GM12878 (cell line): ENCODE data around the gene NRDE2. TPM values are rescaled to one million over a fixed set of nuclear protein-coding genes. Genes with fewer than 3 reads are reported as not detected.

Source experiments
- ATAC-seq: fragments of 200-7000 bp; cut with Tn5 transposase; 3 replicates; pipeline ENCODE4 v1.9.1; 2020; ENCODE audit warnings: mild to moderate bottlenecking, moderate library complexity
- BruUV-seq: library from RNA; stranded (reverse); fragments of 400-500 nt; replicated peaks from 2 replicates; lab custom pipeline; 2021; lab: Mats Ljungman, UMichigan
- CTCF ChIA-PET: fragments of 300-600 bp; sonication (Branson Sonifier 250); formaldehyde crosslinking; extraction: SDS; loops from one replicate; lab custom pipeline; 2021; ENCODE audit warnings: inconsistent platforms; lab: Yijun Ruan, JAX
- POLR2A ChIA-PET: fragments of 350-600 bp; formaldehyde crosslinking; extraction: SDS; loops from one replicate; lab custom pipeline; 2021; ENCODE audit warnings: inconsistent platforms; lab: Charles Lee
- RAD21 ChIA-PET: fragments of 300-600 bp; sonication (Branson Sonifier 250); formaldehyde crosslinking; loops from one replicate; lab custom pipeline; 2023; ENCODE audit warnings: antibody characterized with exemption; ENCODE audit not compliant: unreplicated experiment; lab: Charles Lee
- SMC1A ChIA-PET: fragments of 300-600 bp; sonication (Branson Sonifier 250); formaldehyde crosslinking; loops from one replicate; lab custom pipeline; 2023; ENCODE audit not compliant: unreplicated experiment, uncharacterized antibody; lab: Charles Lee
- DNase-seq: peaks from one replicate; pipeline ENCODE4 v3.0.0-alpha.2; 2011; ENCODE audit warnings: low read depth, low spot score
- FAIRE-seq: peaks from 3 replicates; lab custom pipeline; 2011; peaks lifted over from hg19 to GRCh38; lab: Jason Lieb, UNC
- H2AFZ ChIP-seq: 2 replicates; pipeline ENCODE4 v1.6.0; 2011; ENCODE audit warnings: low read depth, low read length, control low read depth; ENCODE audit not compliant: control insufficient read depth
- H3K27ac ChIP-seq: 2 replicates; pipeline ENCODE4 v1.5.1; 2011; ENCODE audit warnings: control low read depth; ENCODE audit not compliant: control insufficient read depth, insufficient read depth
- H3K27me3 ChIP-seq, 2 experiments: replicated peaks in 1 of 2; 2 replicates each; pipeline versions ENCODE4 v1.6.0 to v1.6.1; 2011; ENCODE audit warnings: low read length in 1 of 2; ENCODE audit not compliant: control insufficient read depth in 2 of 2, insufficient read depth in 2 of 2
- H3K36me3 ChIP-seq, 2 experiments: 2 replicates each; pipeline ENCODE4 v1.5.1; 2011; ENCODE audit warnings: low read length in 1 of 2; ENCODE audit not compliant: control insufficient read depth in 2 of 2, insufficient read depth in 2 of 2
- H3K4me1 ChIP-seq: 2 replicates; pipeline ENCODE4 v1.6.1; 2011; ENCODE audit warnings: mild to moderate bottlenecking, low read length, moderate library complexity, mixed read lengths; ENCODE audit not compliant: control insufficient read depth, insufficient read depth
- H3K4me2 ChIP-seq: 2 replicates; pipeline ENCODE4 v1.6.0; 2011; ENCODE audit warnings: control low read depth; ENCODE audit not compliant: control insufficient read depth, insufficient read depth
- H3K4me3 ChIP-seq: fragments of 200-600 bp; sonication (generic); 2 replicates; pipeline ENCODE4 v1.5.1; 2016
- H3K79me2 ChIP-seq: 2 replicates; pipeline ENCODE4 v1.6.0; 2011; ENCODE audit warnings: low read length; ENCODE audit not compliant: control insufficient read depth, insufficient read depth
- H3K9ac ChIP-seq: 2 replicates; pipeline ENCODE4 v1.8.0; 2011; ENCODE audit warnings: low read length, control low read depth, mixed read lengths; ENCODE audit not compliant: control insufficient read depth, insufficient read depth
- H3K9me3 ChIP-seq: replicated peaks from 3 replicates; pipeline ENCODE4 v1.5.1; 2011; ENCODE audit warnings: mild to moderate bottlenecking, low read length; ENCODE audit not compliant: control insufficient read depth, insufficient read depth
- H4K20me1 ChIP-seq: 2 replicates; pipeline ENCODE4 v1.6.0; 2011; ENCODE audit not compliant: control insufficient read depth, insufficient read depth
- RAD21 ChIP-seq: IDR thresholded peaks from 2 replicates; pipeline ENCODE4 v1.6.1; 2011; ENCODE audit warnings: mild to moderate bottlenecking, low read depth, low read length, moderate library complexity; ENCODE audit not compliant: insufficient read depth
- SMARCA5 ChIP-seq: fragments of 450-650 bp; IDR thresholded peaks from 2 replicates; pipeline ENCODE4 v1.6.1; 2017; ENCODE audit warnings: mild to moderate bottlenecking
- SREBF1 ChIP-seq: IDR thresholded peaks from 2 replicates; pipeline ENCODE4 v1.6.1; 2012; ENCODE audit warnings: mild to moderate bottlenecking, low read length
- WGBS: methylation state at CpG from one replicate; pipeline ENCODE4 v1.1.6; 2016; ENCODE audit warnings: low lambda C conversion rate; ENCODE audit not compliant: insufficient replicate concordance, insufficient coverage; ENCODE audit errors: missing lambda C conversion rate; 5-methylcytosine and 5-hydroxymethylcytosine counted together
- in situ Hi-C: fragments of 300-500 bp; cut with MboI; formaldehyde crosslinking; loops from 9 replicates; pipeline ENCODE4 v1.14.3; 2018; ENCODE audit warnings: mixed read lengths
- intact Hi-C: fragments of 100-400 bp; cut with micrococcal nuclease; formaldehyde crosslinking; loops from one replicate; pipeline ENCODE4 v1.14.2; 2022; ENCODE audit not compliant: unreplicated experiment
- polyA plus RNA-seq, 11 experiments: library from polyadenylated mRNA; depleted of rRNA in 4 of 11; unstranded in 6 of 11; stranded (reverse) in 5 of 11; fragments of >200 nt; fragmentation: Nextera tagmentation in 4 of 11; fragmentation: Illumina TruSeq in 1 of 11; extraction: Ambion mirVana in 4 of 11; extraction: Trizol in 1 of 11; gene quantifications; 1 replicate in 1 of 11; 2 replicates in 10 of 11; pipeline versions ENCODE4 v1.2.1 to v1.2.3, GENCODE V29; 2011 to 2016; ENCODE audit warnings: inconsistent platforms in 2 of 11, missing spikeins in 2 of 11, low read depth in 1 of 11
- total RNA-seq, 4 experiments: library from RNA; depleted of rRNA in 3 of 4; stranded (reverse); fragments of >200 nt in 3 of 4; fragmentation: Illumina TruSeq in 1 of 4; extraction: Trizol in 1 of 4; gene quantifications; 2 replicates each; pipeline versions ENCODE4 v1.2.1 to v1.2.3, GENCODE V29; 2013 to 2021
- TF ChIP-seq, protein P1 (sequence below), 3 experiments: IDR thresholded peaks in 2 of 3; conservative IDR thresholded peaks in 1 of 3; 2 replicates each; pipeline ENCODE4 v1.5.1; 2011; ENCODE audit warnings: low read depth in 3 of 3, low read length in 3 of 3, mild to moderate bottlenecking in 3 of 3, control low read depth in 2 of 3, moderate library complexity in 2 of 3, inconsistent platforms in 1 of 3, mixed read lengths in 1 of 3; ENCODE audit not compliant: control insufficient read depth in 2 of 3, insufficient read depth in 1 of 3; ENCODE audit errors: extremely low read depth in 1 of 3
- TF ChIP-seq, protein P2 (sequence below): fragments of 450-650 bp; IDR thresholded peaks from 2 replicates; pipeline ENCODE4 v1.6.1; 2017; ENCODE audit warnings: borderline replicate concordance

NRDE2 gene
- total and polyA plus RNA-seq, 10 of the 15 experiments (the other 5 are each of a cell fraction or from before 2014, with no cell fraction given): 8.3 to 21.0 (median 13.8) TPM

DNA sequence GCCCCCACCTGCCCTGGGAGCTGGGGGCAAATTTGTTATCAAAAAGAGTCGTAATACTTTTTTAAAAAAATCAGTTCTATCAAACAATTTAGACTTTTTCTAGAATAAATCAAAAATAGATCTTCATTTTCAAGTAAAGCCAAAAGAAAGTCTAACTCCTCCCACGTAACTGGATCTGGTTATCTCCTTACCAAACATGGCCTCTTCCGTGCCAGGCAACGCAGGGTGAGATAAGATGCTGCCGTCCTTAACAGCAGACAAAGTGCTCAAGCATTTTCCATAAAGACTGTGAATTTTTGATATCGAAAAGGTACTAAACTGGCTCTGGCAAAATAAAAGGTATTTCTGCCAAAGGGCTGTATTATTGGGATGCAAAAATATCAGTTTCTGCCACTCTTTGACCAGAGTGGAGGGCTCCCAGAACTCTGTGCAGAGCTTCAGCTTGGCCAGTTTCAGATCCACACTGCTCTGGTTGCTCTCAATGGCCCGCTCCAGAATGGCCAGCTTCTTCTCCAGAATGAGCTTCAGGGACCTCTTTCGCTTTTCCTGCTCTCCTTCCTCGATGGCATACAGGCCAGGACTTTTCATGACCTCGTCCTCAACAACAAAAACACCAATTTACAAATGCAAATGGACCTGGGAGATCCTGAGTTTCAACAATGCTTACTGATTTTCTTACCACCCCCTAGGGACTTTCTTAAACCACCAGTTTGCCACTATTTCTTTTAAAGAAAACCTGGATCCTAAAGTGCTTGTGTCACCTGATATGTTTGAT lies 29.0 kb downstream of the NRDE2 start:
- Histone ChIP-seq H3K9ac (no peak overlapping the region), H3K4me1 (no peaks in the 10 kb centered on the region), H3K27ac (no peak overlapping the region), H4K20me1 (no peaks in the 10 kb centered on the region), H2AFZ (no peak overlapping the region), H3K4me3 (no peak overlapping the region), H3K9me3 (no peaks in the 10 kb centered on the region), H3K36me3 (peaks cover 4 to 18% of the 10 kb centered on the region in 2 experiments), H3K27me3 (no peaks in the 10 kb centered on the region), H3K79me2 (no peaks in the 10 kb centered on the region), H3K4me2 (no peak overlapping the region)
- FAIRE-seq (no peak), ATAC-seq (no peak), DNase-seq (no peak)
- no peak for TF ChIP-seq SREBF1
- TF ChIP-seq SMARCA5: no peak
- 92% methylated on average over 10 of the region's 10 CpGs for WGBS
- ChIA-PET CTCF (interaction anchor here (0.7 to 1.6 kb wide), 6 partner anchors 14 to 599 kb away, joined by 3 to 14 read pairs (median 4); no protein-coding TSS in a partner anchor), SMC1A (interaction anchor here (0.9 to 1.6 kb wide), 2 partner anchors 96 to 394 kb away, joined by 3 to 5 read pairs; no protein-coding TSS in a partner anchor), POLR2A (no interaction called here), RAD21 (no interaction called here)
- in situ Hi-C loops (loop anchor here (5.0 to 10.0 kb wide), 2 partner anchors 392 to 455 kb away; no protein-coding TSS in a partner anchor), intact Hi-C loops (loop anchor here (5.0 to 10.0 kb wide), 2 partner anchors 395 to 452 kb away; no protein-coding TSS in a partner anchor)
- no TSS peak for BruUV-seq

DNA sequence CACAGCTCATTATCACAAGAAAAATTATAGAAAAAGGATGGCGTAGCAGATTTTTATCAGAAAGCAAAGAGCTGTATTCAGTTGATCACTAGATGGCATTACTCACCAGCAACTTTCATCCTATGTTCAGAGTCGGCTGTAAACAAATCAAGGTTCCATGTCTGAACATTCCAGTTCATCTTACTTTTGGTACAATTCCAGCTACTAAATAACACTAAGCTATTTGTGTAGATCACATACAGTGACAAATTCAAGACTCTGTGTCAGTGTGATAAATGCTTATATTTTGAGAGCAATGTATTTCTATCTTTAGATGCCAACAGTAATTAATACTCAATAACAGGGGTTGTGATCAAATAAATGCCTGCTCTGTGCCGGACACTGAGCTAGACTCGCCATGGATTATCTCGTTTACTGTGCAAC lies 30.1 kb downstream of the NRDE2 start:
- ChIA-PET POLR2A (interaction anchor here (0.6 kb wide), 1 partner anchor 81 kb away, joined by 3 read pairs; no protein-coding TSS in a partner anchor), RAD21 (interaction anchor here (0.8 to 1.1 kb wide), 2 partner anchors 395 to 429 kb away, joined by 3 to 6 read pairs; no protein-coding TSS in a partner anchor), CTCF (interaction anchor here (0.6 to 1.9 kb wide), 9 partner anchors 13 to 872 kb away, joined by 3 to 21 read pairs (median 4); no protein-coding TSS in a partner anchor), SMC1A (interaction anchor here (0.7 to 1.9 kb wide), 4 partner anchors 13 to 457 kb away, joined by 3 to 5 read pairs (median 4); no protein-coding TSS in a partner anchor)
- H3K4me1 ChIP-seq: no peaks in the 10 kb centered on the region
- H2AFZ ChIP-seq: no peak overlapping the region
- ATAC-seq (peak; percentile 55; the same call in 2 of the 3 replicates), DNase-seq (no peak), FAIRE-seq (no peak)
- H3K79me2 ChIP-seq: no peaks in the 10 kb centered on the region
- intact Hi-C loops (loop anchor here (5.0 to 10.0 kb wide), 2 partner anchors 396 to 453 kb away; no protein-coding TSS in a partner anchor), in situ Hi-C loops (loop anchor here (5.0 to 10.0 kb wide), 2 partner anchors 393 to 456 kb away; no protein-coding TSS in a partner anchor)
- no peak overlapping the region for H3K4me3 ChIP-seq
- 91% methylated on average over 5 of the region's 5 CpGs for WGBS
- H4K20me1 ChIP-seq: no peaks in the 10 kb centered on the region
- H3K27ac ChIP-seq: no peak overlapping the region
- TF ChIP-seq RAD21: peak; percentile 65
- TF ChIP-seq, protein P1, sequence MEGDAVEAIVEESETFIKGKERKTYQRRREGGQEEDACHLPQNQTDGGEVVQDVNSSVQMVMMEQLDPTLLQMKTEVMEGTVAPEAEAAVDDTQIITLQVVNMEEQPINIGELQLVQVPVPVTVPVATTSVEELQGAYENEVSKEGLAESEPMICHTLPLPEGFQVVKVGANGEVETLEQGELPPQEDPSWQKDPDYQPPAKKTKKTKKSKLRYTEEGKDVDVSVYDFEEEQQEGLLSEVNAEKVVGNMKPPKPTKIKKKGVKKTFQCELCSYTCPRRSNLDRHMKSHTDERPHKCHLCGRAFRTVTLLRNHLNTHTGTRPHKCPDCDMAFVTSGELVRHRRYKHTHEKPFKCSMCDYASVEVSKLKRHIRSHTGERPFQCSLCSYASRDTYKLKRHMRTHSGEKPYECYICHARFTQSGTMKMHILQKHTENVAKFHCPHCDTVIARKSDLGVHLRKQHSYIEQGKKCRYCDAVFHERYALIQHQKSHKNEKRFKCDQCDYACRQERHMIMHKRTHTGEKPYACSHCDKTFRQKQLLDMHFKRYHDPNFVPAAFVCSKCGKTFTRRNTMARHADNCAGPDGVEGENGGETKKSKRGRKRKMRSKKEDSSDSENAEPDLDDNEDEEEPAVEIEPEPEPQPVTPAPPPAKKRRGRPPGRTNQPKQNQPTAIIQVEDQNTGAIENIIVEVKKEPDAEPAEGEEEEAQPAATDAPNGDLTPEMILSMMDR (IDR thresholded peaks at IDR 0.05 in 2 of 3, conservative IDR thresholded peaks at IDR 0.05 in 1 of 3; ENCODE audit: control insufficient read depth in 2 of 3, extremely low read depth in 1 of 3, insufficient read depth in 1 of 3, low read depth in 3 of 3, low read length in 3 of 3): peak; percentile 12 to 47 (median 26); a peak in 3 of 6 replicates
- TF ChIP-seq, protein P2, sequence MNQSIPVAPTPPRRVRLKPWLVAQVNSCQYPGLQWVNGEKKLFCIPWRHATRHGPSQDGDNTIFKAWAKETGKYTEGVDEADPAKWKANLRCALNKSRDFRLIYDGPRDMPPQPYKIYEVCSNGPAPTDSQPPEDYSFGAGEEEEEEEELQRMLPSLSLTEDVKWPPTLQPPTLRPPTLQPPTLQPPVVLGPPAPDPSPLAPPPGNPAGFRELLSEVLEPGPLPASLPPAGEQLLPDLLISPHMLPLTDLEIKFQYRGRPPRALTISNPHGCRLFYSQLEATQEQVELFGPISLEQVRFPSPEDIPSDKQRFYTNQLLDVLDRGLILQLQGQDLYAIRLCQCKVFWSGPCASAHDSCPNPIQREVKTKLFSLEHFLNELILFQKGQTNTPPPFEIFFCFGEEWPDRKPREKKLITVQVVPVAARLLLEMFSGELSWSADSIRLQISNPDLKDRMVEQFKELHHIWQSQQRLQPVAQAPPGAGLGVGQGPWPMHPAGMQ: no peak
- H3K9me3 ChIP-seq: no peaks in the 10 kb centered on the region
- no peak overlapping the region for H3K9ac ChIP-seq
- no peaks in the 10 kb centered on the region for H3K27me3 ChIP-seq
- no peak overlapping the region for H3K4me2 ChIP-seq
- no TSS peak for BruUV-seq
- H3K36me3 ChIP-seq: peaks cover 3 to 15% of the 10 kb centered on the region in 2 experiments
